KBM-7 (cell line): Measurements from ENCODE around the gene UBL4A.

Source experiments
- DNase-seq: peaks from one replicate; pipeline ENCODE4 v3.0.0-alpha.2; 2015
- in situ Hi-C: fragments of 300-500 bp; cut with MboI; formaldehyde crosslinking; loops from 2 replicates; pipeline ENCODE4 v1.14.3; 2020; ENCODE audit warnings: low sequenced_read_pairs, low pct_unique_long_range_greater_than_20kb, mixed read lengths

UBL4A gene

DNA sequence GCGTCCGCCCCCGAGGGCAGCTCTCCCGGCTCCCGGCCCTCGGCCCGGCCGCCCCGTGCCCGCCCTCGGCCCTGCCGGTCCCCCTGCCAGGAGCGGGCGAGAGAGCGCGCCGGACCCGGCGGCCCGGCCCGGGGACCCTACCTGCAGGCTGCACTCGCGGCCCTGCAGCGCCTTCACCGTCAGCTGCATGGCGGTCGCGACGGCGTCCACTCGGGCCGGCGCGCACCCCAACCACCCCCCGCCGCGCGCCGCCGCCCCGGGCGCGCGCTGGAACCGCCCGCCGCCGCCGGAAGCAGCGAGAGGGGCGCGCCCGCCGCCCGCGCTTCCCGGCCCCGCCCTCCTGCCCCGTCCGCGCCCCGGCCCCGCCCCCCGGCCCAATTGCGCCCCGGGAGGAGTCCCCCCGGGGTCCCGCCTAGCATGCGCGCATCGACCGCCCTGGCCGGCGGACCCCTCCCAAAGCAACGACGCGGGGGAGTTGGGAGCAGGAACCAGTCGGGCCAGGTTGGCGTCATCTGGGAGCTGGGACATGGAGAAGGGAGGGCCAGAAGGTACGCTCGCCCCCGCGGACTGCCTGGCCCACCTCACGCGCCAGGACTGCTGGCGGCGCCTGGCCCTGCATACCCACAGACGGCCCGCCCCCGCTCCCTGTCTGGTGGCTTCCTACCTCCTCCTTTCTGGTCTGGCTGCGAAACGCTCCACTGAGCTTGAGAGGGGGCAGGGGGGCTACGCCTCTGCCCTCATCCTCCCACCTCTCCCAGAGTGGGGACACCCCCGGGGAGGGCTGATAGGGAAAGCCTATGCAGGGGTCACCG, at the start of gene UBL4A:
Gene UBL4A (minus strand): TSS at position 220 of the 812 bp plus-strand sequence. CDS start 31 bp downstream, at position 189.
- in situ Hi-C loops: no loop called here
- peak; percentile 79 for DNase-seq

DNA sequence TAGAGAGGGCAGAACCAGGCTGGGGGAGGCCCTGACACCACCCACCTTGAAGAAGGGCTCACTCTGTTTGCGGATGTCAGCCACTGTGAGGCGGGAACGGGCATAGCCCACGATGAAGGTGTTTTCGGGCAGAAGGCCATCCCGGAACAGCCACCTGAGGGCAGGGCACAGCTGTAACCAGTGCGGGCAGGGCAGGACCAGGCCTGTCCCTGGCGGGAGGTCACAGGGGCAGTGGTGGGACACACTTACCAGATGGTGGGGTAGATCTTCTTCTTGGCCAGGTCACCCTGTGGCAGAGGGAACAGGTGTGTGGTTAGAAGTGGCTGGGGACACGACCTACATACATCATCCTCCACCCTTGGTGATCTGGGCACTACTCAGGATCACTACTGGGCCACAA, 49.5 kb upstream of the UBL4A start:
- in situ Hi-C loops: no loop called here
- DNase-seq: no peak

DNA sequence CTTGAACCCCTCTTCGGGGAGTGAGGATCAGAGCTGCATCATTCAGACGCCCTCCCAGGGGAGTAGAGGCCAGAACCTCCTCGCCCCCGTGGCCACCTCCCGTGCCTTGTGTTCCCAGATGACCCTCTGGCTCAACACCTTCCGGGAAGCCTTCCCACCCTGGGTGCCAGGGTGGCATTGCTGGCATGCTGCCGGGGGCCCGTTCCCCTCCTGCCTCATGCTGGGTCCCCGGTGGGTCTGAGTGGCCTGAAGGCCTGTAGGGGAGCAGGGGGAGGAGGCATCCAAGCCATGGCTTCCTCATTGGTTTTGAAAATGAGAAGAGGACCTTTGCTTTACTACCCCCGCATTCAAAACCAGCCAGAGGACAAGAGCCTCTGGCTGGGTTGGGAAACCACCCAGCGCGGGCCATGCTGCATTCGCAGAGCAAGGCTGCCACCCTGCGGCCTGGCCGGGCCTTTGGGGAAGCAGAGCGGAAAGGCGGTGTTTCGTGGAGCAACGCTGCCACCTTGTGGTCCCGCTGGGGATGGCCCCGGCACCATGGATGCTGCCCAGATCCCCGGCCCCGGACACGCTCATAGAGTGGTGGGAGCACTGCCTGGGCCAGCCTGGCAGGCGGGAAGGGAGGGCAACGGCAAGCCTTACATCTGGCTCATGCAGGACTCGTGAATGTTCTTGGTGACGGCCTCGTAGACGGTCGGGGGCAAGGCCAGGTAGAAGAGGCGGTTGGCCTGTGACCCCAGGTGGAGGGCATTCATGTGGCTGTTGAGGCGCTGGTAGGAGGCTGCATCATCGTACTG, 48.3 kb upstream of the UBL4A start:
- peak; percentile 93 for DNase-seq
- in situ Hi-C loops: no loop called here

DNA sequence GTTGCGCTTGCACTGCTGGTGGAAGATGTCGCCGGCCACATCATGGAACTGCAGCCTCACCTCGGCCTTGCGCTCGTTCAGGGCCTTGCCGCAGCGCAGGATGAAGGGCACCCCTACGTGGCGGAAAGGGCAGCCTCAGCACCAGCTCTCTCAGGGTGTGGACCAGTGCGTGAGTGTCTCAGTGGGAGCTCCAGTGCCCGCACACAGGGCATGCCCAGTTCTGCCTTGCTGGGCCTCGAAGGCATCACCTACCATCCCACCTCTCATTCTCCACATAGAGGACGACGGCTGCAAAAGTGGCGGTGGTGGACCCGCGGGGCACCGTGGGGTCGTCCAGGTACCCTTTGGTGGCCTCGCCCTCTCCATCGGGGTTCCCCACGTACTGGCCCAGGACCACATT, 46.3 kb upstream of the UBL4A start:
- no peak for DNase-seq
- in situ Hi-C loops: no loop called here

DNA sequence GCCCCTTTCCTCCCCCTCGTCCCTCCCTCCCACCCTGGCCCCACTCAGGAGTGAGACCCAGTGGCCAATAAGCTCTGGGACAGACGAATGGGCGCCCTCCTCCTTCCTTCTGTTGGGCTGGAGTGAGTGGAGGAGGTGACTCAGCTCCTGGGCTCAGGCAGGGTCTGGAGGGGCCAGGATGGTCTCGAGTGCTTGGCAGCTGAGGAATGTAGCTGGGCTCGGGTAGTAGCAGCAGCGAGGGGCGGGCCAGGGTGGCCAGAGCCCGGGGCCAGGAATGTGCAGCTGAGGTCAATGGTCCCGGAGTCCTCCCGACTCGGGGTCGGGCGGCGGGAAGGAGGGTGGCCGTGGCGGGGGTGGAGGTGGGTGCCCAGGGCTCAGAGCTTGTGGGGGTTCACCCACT, 45.2 kb upstream of the UBL4A start:
- in situ Hi-C loops: no loop called here
- no peak for DNase-seq

DNA sequence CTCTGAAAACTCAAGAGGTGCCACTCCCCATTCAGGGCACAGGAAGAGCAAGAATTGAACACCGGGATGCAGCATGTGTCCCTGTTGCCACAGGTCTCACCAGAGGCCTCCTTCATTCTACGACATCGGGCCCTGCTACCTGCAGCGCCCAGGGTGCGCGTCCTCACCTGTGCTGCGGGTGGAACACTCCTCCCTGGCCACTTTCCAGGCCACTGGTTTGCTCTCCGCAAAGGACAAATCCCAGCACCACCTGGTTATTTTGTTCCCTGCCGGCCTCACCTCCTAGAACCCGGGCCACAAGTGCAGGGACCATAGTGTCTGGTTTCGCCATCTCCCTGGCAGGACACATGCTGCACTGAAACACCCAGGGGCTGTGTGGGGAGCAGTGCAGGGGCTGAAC, 43.9 kb upstream of the UBL4A start:
- in situ Hi-C loops: no loop called here

DNA sequence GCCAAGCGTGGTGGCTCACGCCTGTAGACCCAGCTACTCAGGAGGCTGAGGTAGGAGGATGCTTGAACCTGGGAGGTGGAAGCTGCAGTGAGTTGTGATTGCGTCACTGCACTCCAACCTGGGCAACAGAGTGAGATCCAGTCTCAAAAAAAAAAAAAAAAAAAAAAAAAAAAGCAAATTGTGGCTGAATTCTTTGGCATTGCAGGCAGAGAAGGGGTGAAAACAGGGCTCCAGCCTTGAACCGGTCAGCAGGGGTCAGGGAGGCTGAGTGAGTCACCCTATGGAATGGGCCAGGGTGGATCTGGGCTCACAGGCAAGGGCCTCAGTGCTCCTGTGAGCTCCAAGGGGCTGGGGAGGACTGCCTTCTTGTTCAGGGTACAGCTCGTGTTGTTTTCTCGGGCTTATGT, 42.8 kb upstream of the UBL4A start:
- in situ Hi-C loops: no loop called here
- DNase-seq: no peak

More for the DNA sequence above, 43.9 kb upstream of the UBL4A start:
- no peak for DNase-seq

DNA sequence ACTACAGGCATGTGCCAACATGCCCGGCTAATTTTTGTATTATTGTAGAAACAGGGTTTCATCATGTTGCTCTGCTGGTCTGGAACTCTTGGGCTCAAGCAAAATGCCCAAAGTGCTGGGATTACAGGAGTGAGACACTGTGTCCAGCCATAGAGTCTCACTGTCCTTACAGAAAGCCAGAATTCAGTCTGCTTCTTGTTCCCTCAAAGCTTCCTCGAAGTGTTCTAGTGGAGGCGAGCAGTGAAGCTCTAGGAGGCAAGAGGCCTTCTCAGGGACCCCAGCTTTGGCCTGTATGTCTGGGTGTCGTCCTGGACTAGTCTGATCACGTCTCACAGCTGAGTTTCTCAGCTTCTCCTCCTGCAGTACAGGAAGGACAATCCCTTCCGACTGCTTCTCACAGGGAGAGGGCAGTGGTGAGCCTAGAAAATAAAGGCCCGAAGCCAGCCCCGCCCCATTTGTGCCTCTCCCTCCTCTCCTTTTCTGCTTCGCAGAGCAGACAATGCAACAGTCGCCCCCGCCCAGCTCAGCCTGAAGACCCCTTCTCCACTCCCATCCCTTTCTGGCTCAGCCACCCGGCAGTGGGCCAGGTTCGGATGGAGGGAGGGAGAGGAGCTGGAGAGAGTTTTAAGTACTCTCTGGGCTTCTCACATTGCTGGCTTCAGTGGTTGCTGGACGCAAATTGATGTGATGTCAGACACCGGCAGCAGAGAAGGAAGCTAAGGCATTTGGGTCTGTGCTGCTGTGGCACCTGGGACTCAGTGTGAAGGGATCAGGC, 40.7 kb upstream of the UBL4A start:
- in situ Hi-C loops: no loop called here
- peak; percentile 94 for DNase-seq

DNA sequence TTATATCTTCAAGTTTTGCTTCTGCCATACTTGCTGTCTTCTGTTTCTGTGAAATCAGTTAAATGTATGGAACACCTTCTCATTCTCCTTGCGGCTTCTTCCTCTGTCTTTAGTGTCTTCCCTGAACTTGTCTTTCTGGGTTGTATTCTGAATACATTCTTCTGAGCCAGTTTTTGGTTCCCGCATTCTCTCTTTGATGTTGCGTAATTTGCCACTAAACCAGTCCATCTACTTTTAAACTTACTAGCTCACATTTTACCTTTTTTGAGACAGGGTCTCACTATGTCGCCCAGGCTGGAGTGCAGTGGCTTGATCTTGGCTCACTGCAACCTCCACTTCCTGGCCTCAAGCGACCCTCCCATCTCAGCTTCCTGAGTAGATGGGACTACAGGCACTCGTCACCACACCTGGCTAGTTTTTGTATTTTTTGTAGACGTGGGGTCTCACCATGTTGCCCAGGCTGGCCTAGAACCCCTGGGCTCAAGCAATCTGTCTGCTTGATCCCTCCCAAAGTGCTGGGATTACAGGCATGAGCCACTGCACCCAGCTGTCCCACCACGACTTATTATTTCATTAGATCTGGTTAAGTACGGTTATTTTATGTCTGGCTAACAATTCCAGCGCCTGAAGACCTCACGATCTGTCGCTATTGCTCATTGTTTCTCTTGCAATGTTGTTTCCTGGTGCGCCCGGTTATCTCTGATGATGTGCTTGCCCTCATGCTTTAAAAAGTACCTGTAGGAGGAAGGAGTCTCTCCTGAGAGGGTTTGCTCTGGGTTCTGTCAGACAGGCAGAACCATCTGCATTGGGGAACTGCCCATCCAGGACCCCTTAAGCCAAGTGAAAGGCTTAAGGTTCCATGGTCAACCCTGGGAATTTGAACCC, 39.4 kb upstream of the UBL4A start:
- in situ Hi-C loops: no loop called here
- no peak for DNase-seq

DNA sequence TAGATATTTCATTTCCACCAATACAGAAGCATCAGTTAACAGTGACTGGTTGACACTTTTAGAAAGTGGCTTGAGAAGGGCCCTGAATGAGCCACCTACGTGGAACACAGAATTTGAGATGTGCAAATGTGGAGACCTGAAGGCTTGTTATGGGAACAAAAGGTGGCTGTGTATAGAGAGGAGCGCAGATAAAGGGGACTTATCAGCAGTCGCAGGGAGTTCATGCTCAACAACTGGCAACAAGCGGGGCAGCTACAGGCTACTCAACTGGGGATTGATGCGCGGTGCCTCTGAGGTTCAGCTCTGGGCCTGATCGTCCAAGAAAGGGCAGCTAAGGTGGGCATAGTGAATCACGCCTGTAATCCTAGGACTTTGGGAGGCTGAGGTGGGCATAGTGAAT, 33.0 kb upstream of the UBL4A start:
- in situ Hi-C loops: no loop called here
- no peak for DNase-seq

DNA sequence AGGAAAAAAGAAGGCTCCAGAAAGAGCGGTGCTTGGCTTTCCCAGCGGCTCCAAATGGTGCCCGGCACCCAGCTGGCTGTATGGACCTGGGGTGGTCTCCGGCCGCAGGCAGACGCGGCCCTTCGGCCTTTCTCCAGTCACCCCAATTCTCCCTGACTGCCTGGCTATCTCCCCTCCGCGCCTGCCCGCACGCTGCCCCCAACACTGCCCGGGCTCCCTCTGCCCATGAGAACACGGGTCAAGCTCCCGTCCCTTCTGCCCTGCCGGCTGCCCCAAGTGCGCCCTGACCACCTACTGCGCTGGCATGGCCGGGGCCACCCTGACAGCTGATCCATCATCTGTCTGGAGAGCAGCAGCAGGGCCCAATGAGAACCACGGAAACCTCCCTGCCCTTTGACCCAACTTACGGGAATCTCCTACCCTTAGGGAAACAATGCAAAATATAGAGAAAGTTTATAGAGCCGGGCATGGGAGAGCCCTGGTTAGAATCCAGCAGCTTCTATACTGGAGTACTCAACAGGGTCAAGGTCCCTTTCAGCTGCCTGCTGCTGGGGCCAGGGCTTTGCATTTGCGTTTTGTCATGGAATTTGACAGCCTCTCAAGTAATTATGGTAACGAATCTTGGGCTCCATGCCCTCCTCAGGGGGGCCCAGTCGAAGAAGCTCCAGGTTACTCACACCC, 30.8 kb upstream of the UBL4A start:
- DNase-seq: no peak
- in situ Hi-C loops: no loop called here

DNA sequence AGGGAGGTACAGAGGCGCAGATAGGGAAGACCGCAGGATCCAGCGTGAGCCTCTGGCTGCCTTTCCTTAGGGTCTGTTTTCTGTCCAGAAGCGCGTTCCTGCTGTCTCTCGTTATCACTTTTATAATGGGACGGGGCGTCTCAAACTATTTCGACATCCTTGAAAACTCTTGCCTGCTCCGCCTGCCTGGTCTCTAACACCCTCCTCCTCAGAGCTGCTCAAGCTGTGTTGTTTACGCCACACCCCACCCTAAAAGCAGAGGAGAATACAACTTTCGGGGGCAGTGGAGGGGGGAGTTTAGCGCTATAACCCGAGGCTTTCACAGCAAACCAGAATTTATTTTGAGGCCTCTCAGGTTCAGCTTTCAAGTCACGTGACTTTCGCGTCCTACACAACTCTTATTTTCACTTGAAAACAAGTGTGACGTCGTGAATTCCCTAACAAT, 30.3 kb upstream of the UBL4A start:
- DNase-seq: no peak
- in situ Hi-C loops: no loop called here

DNA sequence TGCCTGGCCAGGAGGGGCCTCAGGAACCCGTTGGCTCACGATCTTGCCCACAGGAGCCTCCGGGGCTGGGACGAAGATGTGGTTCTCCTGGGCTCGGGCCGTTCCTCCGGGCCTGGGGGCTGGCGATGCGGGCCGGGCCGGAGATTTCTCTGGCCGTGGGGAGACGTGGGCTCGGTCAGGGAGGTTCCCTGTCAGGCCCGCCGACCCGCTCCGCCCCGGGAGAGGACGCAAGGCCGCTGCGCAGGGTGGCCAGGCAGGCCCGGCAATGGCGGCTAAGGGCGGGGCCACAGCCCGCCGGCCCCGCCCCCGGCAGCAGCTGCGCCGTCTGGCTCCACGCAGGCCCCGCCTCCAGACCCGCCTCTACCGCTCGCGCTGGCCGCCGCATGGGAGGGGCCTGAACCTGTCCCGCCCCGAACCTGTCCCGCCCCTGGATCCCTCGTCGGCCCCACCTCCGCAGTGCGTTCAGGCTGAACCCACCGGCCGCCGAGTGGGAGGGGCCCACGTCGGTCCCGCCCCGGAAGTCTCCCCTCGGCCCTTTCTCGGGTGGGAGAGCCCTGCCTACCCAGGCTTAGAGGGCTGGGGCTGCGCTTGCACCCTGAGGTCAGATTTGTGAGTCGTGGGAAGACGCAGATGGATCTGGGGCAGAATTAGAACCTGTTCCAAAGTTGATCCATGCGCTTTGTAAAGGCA, 29.7 kb upstream of the UBL4A start, which contains the start of gene FAM3A:
Gene FAM3A (minus strand): TSS at position 267 of the 690 bp plus-strand sequence. CDS start 460 bp downstream, outside the sequence.
- in situ Hi-C loops: no loop called here

DNA sequence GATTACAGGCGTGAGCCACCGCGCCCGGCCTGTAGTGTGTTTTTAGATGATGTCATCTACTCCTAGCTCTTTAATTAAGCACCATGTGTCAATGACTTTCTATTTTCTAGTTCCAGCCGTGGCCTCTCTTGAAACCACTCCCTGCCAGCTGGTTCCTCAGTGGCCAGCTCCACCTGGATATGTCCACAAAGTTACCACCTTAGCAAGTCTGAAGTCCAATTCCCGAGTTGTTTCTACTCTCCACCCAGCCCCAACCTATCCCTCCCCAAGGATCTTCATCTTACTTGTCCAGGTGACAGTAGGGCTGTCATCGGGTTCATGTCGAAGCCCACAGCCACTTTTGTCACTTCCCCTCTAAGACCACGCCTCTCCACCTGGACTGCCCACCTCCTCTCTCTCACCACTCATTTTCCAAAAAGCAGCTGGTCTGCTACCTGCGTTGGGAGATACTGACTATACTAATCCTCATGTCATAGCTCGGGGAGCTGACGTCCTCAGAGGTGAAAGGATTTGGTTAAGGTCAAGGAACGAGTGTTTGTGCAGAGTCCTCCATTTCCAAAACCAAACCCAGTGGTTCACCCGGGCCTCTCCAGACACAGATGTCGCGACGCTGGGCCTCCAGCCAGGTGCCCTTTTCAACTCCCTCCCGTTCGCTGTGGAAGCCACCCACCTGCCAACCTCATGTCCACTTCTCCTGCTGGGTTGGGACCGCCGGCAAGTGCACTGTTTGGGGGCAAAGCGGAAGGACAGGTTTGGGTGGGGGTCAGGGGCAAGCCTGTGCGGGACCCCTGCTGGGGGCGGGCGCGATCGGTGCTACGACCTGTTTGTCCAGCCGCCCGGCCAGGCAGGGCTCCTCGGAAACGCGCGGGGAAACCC, 28.9 kb upstream of the UBL4A start:
- DNase-seq: peak; percentile 68
- in situ Hi-C loops: no loop called here

More for the DNA sequence above, 29.7 kb upstream of the UBL4A start, which contains the start of gene FAM3A:
- peak; percentile 91 for DNase-seq

DNA sequence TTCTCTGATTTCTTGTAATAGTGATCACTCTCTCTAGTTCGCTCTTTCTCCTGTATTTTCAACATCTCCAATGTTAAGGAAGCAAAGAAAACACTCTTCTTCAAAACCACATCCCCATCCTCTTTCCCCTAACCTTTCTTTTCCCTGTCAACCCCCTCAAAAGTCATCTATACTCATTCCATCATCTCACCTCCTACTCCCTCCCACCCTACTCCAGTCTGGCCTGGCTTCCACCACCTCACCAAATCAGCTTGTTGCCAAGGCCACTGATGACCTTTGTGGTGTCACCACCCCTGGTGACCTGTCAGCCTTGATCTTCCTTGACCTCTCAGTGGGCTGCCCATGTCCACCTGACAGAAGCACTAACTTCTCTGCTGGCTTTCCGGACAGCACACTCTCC, 27.3 kb upstream of the UBL4A start:
- no peak for DNase-seq
- in situ Hi-C loops: no loop called here

DNA sequence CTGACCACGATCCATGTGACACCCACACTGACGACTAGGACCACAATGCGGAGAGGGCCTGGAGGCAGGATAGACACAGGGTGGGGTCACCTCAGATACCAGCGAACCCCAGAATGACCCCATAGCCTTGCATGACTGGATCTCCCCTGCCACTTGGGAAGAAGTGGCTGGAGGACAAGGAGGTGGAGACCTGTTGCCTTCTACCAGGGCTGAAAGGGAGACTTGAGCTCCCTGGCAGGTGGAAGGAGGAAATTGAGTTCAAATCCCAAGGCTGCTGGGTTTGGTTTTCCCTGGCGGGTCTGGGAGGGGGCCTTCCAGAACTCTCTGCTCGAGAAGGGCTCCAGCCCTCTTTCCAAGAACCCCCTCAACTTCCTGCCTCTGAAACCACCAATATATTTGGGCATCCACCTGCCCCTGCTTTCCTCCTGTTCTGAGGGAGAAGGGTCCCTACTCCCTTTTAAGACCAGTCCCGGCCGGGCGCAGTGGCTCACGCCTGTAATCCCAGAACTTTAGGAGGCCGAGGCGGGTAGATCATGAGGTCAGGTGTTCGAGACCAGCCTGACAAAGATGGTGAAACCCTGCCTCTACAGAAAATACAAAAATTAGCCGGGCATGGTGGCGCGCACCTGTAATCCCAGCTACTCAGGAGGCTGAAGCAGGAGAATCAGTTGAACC, 26.6 kb upstream of the UBL4A start:
- in situ Hi-C loops: no loop called here
- no peak for DNase-seq
